Measurements from ENCODE around the gene RRP1. TPM values are rescaled to one million over a fixed set of nuclear protein-coding genes. Genes with fewer than 3 reads are reported as not detected.
A peak's percentile ranks its signal among the peaks of the same experiment; 100 is the strongest.

RRP1 gene
- total RNA-seq, 1 donor from 2014 or later = 18.2 TPM

GRCh38 chr21:43761886-43762285 lies 27.5 kb upstream of the RRP1 start:
- H3K27me3 ChIP-seq = no peaks in the 10 kb centered on the region
- no peaks in the 10 kb centered on the region for H3K9me3 ChIP-seq
- H3K36me3 ChIP-seq = peaks cover 0 to 4% of the 10 kb centered on the region in 2 donors
- no peak overlapping the region for H3K27ac ChIP-seq
- TF ChIP-seq POLR2AphosphoS5 (IDR thresholded peaks at IDR 0.05; ENCODE audit: insufficient read depth in 1 of 2, low read depth in 1 of 2) = no peak
- TF ChIP-seq POLR2A (IDR thresholded peaks at IDR 0.05) = no peak
- no peak for TF ChIP-seq CTCF (IDR thresholded peaks at IDR 0.05)
- no peak for DNase-seq (ENCODE audit: extremely low spot score in 2 of 2)
- intact Hi-C loops (cut with DNase I) = no loop called here
- H3K4me3 ChIP-seq = no peak overlapping the region
- H3K4me1 ChIP-seq = peaks cover 59% of the 10 kb centered on the region

DNA sequence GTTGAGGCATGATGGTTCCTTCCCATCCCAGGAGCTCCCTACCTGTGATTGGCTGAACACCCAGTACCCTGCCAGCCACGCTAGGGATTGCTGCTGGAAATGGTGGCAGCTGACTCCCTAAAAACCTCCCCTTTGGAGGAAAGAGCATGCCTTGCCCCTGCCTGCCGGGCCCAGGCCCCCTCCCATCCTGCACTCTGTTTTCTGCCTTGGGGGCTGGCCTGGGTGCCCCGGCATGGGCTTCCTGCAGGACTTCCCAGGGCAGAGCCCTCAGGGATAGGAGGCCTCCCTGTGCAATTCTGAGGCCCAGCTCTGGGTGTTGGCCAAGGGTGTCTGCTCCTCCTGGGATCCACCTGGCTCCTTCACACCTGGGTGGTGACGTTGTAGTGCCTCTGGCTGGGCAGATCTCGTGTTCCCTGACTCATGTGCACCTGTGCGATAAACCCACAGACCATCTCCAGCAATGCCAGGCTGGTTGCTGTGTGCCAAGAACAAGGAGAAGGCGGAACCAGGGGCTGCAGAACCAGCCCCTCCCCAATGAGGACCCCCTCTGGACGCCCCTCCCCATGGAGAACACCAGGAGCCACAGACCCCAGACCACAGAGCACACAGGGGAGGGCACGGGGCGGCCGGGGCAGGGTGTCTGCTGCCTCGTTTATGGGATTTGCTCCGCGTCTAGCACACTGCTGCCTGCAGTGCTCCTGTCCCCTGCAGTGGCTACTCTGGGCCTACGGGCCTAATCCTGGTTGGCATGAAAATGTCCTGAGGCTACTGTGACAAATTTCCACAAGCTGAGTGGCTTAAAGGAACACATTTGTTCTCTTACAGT lies 26.9 kb upstream of the RRP1 start:
- DNase-seq (ENCODE audit: extremely low spot score in 2 of 2) = no peak

DNA sequence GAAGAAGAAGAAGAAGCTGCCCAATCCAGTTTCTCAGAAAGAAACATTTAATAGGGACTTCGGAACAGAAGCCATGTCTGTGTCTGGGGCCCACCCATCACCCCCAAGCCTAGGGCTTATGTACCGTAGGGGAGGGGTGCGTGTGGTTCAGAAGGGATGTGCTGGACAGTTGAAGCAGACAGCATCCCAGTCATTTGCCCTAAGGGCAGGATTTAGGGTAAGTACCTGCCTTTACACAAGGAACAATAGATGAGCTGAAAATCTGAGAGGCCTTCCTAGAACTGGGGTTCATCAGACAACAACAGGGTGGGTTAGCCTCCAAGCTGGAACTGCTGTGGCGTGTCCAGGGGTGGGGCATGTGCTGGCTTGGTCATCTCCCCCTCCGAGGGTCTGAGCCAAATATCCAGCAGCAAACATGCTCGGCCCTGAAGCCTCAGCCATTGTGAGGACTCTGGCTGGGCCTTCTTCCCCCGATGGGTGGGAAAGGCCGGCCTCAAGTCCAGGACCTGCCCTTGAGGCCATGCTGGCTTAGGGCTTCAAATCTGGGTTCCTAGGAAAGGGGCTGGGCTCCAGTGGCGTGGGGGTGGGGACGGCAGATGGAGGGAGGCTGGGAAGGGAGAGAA lies 25.4 kb upstream of the RRP1 start:
- DNase-seq (ENCODE audit: extremely low spot score in 2 of 2) = no peak
- Histone ChIP-seq H3K9me3 (no peaks in the 10 kb centered on the region), H3K4me3 (no peak overlapping the region), H3K4me1 (peaks cover 57% of the 10 kb centered on the region), H3K36me3 (no peaks in the 10 kb centered on the region), H3K27me3 (no peaks in the 10 kb centered on the region), H3K27ac (peak overlapping the region; percentile 53)
- intact Hi-C loops (cut with DNase I) = no loop called here
- TF ChIP-seq CTCF (IDR thresholded peaks at IDR 0.05) = no peak
- TF ChIP-seq POLR2AphosphoS5 (IDR thresholded peaks at IDR 0.05; ENCODE audit: insufficient read depth in 1 of 2, low read depth in 1 of 2) = no peak
- TF ChIP-seq POLR2A (IDR thresholded peaks at IDR 0.05) = no peak

More for the DNA sequence above, 26.9 kb upstream of the RRP1 start:
- peaks cover 59% of the 10 kb centered on the region for H3K4me1 ChIP-seq
- H3K27ac ChIP-seq = no peak overlapping the region
- H3K9me3 ChIP-seq = no peaks in the 10 kb centered on the region
- no peaks in the 10 kb centered on the region for H3K27me3 ChIP-seq
- intact Hi-C loops (cut with DNase I) = no loop called here
- no peak overlapping the region for H3K4me3 ChIP-seq
- H3K36me3 ChIP-seq = no peaks in the 10 kb centered on the region
- peak; percentile 24 to 37 for TF ChIP-seq POLR2AphosphoS5 (IDR thresholded peaks at IDR 0.05; ENCODE audit: insufficient read depth in 1 of 2, low read depth in 1 of 2)
- no peak for TF ChIP-seq POLR2A (IDR thresholded peaks at IDR 0.05)
- TF ChIP-seq CTCF (IDR thresholded peaks at IDR 0.05) = no peak

DNA sequence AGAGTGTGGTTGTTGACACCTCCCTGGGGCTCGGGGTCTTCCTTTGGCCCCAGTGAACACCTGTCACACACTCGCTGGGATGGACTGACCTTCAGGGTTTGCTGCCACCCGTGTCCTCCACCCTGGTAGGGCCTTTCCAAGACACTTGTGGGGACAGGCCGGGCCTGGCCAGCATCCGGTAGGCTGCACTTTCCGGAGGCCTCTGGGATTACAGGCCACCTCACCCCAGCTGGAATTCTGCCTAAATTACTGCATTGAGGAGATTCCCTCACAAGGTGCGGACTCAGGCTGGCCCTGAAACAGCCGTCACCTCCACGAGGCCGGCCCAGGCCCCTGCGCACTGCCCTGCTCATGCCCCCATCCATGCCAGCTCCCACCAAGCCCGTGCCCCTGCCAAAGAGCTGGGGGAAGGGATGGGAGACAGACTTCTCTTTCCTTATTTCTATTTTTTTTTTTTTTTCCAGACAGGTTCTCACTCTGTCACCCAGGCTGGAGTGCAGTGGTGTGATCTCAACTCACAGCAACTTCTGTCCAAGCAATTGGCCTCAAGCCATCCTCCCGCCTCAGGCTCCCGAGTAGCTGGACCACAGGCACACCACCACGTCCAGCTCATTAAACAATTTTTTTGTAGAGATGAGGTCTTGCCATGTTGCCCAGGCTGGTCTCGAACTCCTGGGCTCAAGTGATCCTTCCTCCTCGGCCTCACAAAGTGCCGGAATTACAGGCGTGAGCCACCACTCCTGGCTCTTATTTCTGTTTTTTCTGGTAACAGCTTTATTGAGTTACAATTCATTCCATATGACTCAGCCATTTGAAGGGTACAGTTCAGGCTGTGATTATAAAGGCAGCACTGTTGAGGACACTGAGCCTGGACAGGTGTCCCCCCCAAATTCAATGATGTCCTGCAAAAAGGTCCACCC lies 24.5 kb upstream of the RRP1 start:
- H3K4me1 ChIP-seq = peaks cover 48% of the 10 kb centered on the region
- no peaks in the 10 kb centered on the region for H3K36me3 ChIP-seq
- TF ChIP-seq POLR2AphosphoS5 (IDR thresholded peaks at IDR 0.05; ENCODE audit: insufficient read depth in 1 of 2, low read depth in 1 of 2) = peak in 1 of 2 donors; percentile 24
- no peak for TF ChIP-seq CTCF (IDR thresholded peaks at IDR 0.05)
- DNase-seq (ENCODE audit: extremely low spot score in 2 of 2) = no peak
- H3K9me3 ChIP-seq = no peaks in the 10 kb centered on the region
- H3K4me3 ChIP-seq = no peak overlapping the region
- H3K27me3 ChIP-seq = no peaks in the 10 kb centered on the region
- H3K27ac ChIP-seq = peak overlapping the region; percentile 53
- intact Hi-C loops (cut with DNase I) = no loop called here

Measured in vagina (tissue), 2 donors.